Stimulated activated CD8-positive, alpha-beta memory T cell treated with anti-CD3 and anti-CD28 coated beads, Interleukin-2, amount 100 ng/mL, for 48 hours (primary cell): ENCODE results near the gene PLIN4.
A peak's percentile ranks its signal among the peaks of the same experiment; 100 is the strongest.

Experiments used
- DNase-seq, 2 donors: peaks; one replicate each; pipeline ENCODE4 v3.0.0-alpha.2; 2020; ENCODE audit warnings: low read depth in 2 of 2

PLIN4 gene

GRCh38 chr19:4493104-4493928, 25.0 kb downstream of the PLIN4 start:
- no peak for DNase-seq

- DNase-seq = no peak
Measured at GRCh38 chr19:4492337-4493103, 25.8 kb downstream of the PLIN4 start.

GRCh38 chr19:4491446-4491845, 26.8 kb downstream of the PLIN4 start:
- no peak for DNase-seq

- no peak for DNase-seq
Measured at GRCh38 chr19:4488496-4488895, 29.8 kb downstream of the PLIN4 start.

GRCh38 chr19:4487572-4487971, 30.7 kb downstream of the PLIN4 start:
- DNase-seq = no peak

- DNase-seq = no peak
Measured at GRCh38 chr19:4483385-4483784, 34.9 kb downstream of the PLIN4 start.

- DNase-seq = no peak
Measured at GRCh38 chr19:4482721-4483364, 35.4 kb downstream of the PLIN4 start.

- DNase-seq = no peak
Measured at GRCh38 chr19:4477034-4477801, 41.1 kb downstream of the PLIN4 start.

- DNase-seq = peak in 1 of 2 donors; percentile 21
Measured at GRCh38 chr19:4474514-4475022, 43.7 kb downstream of the PLIN4 start.

GRCh38 chr19:4473763-4474513, 44.3 kb downstream of the PLIN4 start:
- DNase-seq = no peak

- no peak for DNase-seq
Measured at GRCh38 chr19:4473011-4473762, 45.1 kb downstream of the PLIN4 start.

- peak in 1 of 2 donors; percentile 94 for DNase-seq
Measured at GRCh38 chr19:4472174-4472974, 45.9 kb downstream of the PLIN4 start, which contains the start of gene HDGFL2. Gene HDGFL2, plus strand, starts transcription at chr19:4472297. Its CDS starts 54 bp downstream, at chr19:4472351.

GRCh38 chr19:4471403-4472173, 46.7 kb downstream of the PLIN4 start:
- peak; percentile 90 to 93 for DNase-seq

GRCh38 chr19:4467835-4468234, 50.5 kb downstream of the PLIN4 start:
- DNase-seq = no peak

GRCh38 chr19:4464815-4465581, 53.3 kb downstream of the PLIN4 start:
- no peak for DNase-seq

GRCh38 chr19:4457654-4458395, 60.5 kb downstream of the PLIN4 start, which contains the start of gene UBXN6:
Gene UBXN6, minus strand, starts transcription at chr19:4457794. Its CDS starts 97 bp downstream, at chr19:4457697.
- DNase-seq = peak; percentile 94 to 96
